HEK293 (cell line): ENCODE results near the gene CLRN1.

ENCODE experiments used
- CTCF ChIA-PET: fragments of 350-600 bp; formaldehyde crosslinking; extraction: SDS; loops from one replicate; lab custom pipeline; 2021; ENCODE audit warnings: antibody characterized with exemption; lab: Yijun Ruan, JAX
- POLR2A ChIA-PET: fragments of 300-600 bp; formaldehyde crosslinking; extraction: SDS; loops from one replicate; lab custom pipeline; 2020; ENCODE audit warnings: antibody characterized with exemption, inconsistent platforms; lab: Yijun Ruan, JAX
- H3K27ac ChIP-seq: fragments of 200-500 bp; sonication (Bioruptor generic); 2 replicates; pipeline ENCODE4 v1.5.1; 2014; ENCODE audit warnings: low read depth, low read length, control low read depth, inconsistent platforms; ENCODE audit errors: extremely low read depth
- H3K36me3 ChIP-seq, 2 experiments: fragments of 200-500 bp in 1 of 2; sonication (Bioruptor generic) in 1 of 2; 1 replicate in 1 of 2; 2 replicates in 1 of 2; pipeline ENCODE4 v1.5.1; 2014 to 2017; ENCODE audit warnings: inconsistent platforms in 2 of 2, low read length in 2 of 2; ENCODE audit not compliant: control insufficient read depth in 2 of 2, insufficient read depth in 1 of 2
- H3K4me1 ChIP-seq: fragments of 200-500 bp; sonication (Bioruptor generic); 2 replicates; pipeline ENCODE4 v1.5.1; 2014; ENCODE audit warnings: mild to moderate bottlenecking, low read length, inconsistent platforms; ENCODE audit not compliant: control insufficient read depth, insufficient read depth
- H3K4me3 ChIP-seq: 2 replicates; pipeline ENCODE4 v1.5.1; 2011; ENCODE audit warnings: low read depth, mild to moderate bottlenecking, control low read depth, low read length, moderate library complexity
- H3K9me3 ChIP-seq: fragments of 200-500 bp; sonication (Bioruptor generic); 2 replicates; pipeline ENCODE4 v1.5.1; 2014; ENCODE audit warnings: low read depth, low read length, inconsistent platforms; ENCODE audit not compliant: control insufficient read depth, insufficient read depth
- KLF17 ChIP-seq: fragments of 450-650 bp; formaldehyde crosslinking; IDR thresholded peaks from 2 replicates; pipeline ENCODE4 v1.5.1; 2016; ENCODE audit warnings: missing biosample characterization, missing genetic modification characterization
- TCF7L2 ChIP-seq: IDR thresholded peaks from 2 replicates; pipeline ENCODE4 v1.6.1; 2011; ENCODE audit warnings: low read depth, mild to moderate bottlenecking, inconsistent platforms, low read length, moderate library complexity, borderline replicate concordance
- TRIM28 ChIP-seq: IDR thresholded peaks from 2 replicates; pipeline ENCODE4 v1.6.1; 2011; ENCODE audit warnings: low read length, control low read depth, borderline replicate concordance
- ZBTB11 ChIP-seq: fragments of 450-650 bp; formaldehyde crosslinking; conservative IDR thresholded peaks from 2 replicates; pipeline ENCODE4 v1.5.1; 2016; ENCODE audit warnings: low read depth, missing biosample characterization, missing genetic modification characterization
- ZNF121 ChIP-seq: fragments of 450-650 bp; formaldehyde crosslinking; IDR thresholded peaks from 2 replicates; pipeline ENCODE4 v1.5.1; 2016; ENCODE audit warnings: missing biosample characterization, missing genetic modification characterization
- ZNF148 ChIP-seq: fragments of 450-650 bp; formaldehyde crosslinking; IDR thresholded peaks from 2 replicates; pipeline ENCODE4 v1.5.0; 2017; ENCODE audit warnings: missing biosample characterization, missing genetic modification characterization, borderline replicate concordance
- ZNF18 ChIP-seq: fragments of 450-650 bp; formaldehyde crosslinking; IDR thresholded peaks from 2 replicates; pipeline ENCODE4 v1.5.1; 2016; ENCODE audit warnings: missing biosample characterization, missing genetic modification characterization
- ZNF202 ChIP-seq: fragments of 450-650 bp; formaldehyde crosslinking; IDR thresholded peaks from 2 replicates; pipeline ENCODE4 v1.5.1; 2016; ENCODE audit warnings: missing biosample characterization, missing genetic modification characterization, borderline replicate concordance
- ZNF518A ChIP-seq: fragments of 450-650 bp; formaldehyde crosslinking; conservative IDR thresholded peaks from 2 replicates; pipeline ENCODE4 v1.5.1; 2016; ENCODE audit warnings: low read depth, missing biosample characterization, missing genetic modification characterization
- ZNF555 ChIP-seq: fragments of 450-650 bp; formaldehyde crosslinking; conservative IDR thresholded peaks from 2 replicates; pipeline ENCODE4 v1.5.1; 2017; ENCODE audit warnings: missing biosample characterization, mild to moderate bottlenecking, missing genetic modification characterization, inconsistent platforms
- ZNF664 ChIP-seq: fragments of 450-650 bp; formaldehyde crosslinking; IDR thresholded peaks from 2 replicates; pipeline ENCODE4 v1.5.1; 2016; ENCODE audit warnings: missing biosample characterization, missing genetic modification characterization
- ZNF704 ChIP-seq: fragments of 450-650 bp; formaldehyde crosslinking; IDR thresholded peaks from 2 replicates; pipeline ENCODE4 v1.5.1; 2016; ENCODE audit warnings: missing biosample characterization, missing genetic modification characterization
- ZNF747 ChIP-seq: fragments of 450-650 bp; formaldehyde crosslinking; IDR thresholded peaks from 2 replicates; pipeline ENCODE4 v1.5.1; 2016; ENCODE audit warnings: missing biosample characterization, missing genetic modification characterization
- ZNF76 ChIP-seq: fragments of 450-650 bp; formaldehyde crosslinking; IDR thresholded peaks from 2 replicates; pipeline ENCODE4; 2016; ENCODE audit warnings: low read depth, missing biosample characterization, missing genetic modification characterization, borderline replicate concordance
- ZNF792 ChIP-seq: fragments of 450-650 bp; formaldehyde crosslinking; IDR thresholded peaks from 2 replicates; pipeline ENCODE4 v1.5.1; 2016; ENCODE audit warnings: missing biosample characterization, missing genetic modification characterization
- ZNF830 ChIP-seq: fragments of 450-650 bp; IDR thresholded peaks from 2 replicates; pipeline ENCODE4 v1.5.0; 2018; ENCODE audit warnings: missing biosample characterization, missing genetic modification characterization, low read depth, mild to moderate bottlenecking, moderate library complexity
- ZNF837 ChIP-seq: fragments of 450-650 bp; formaldehyde crosslinking; IDR thresholded peaks from 2 replicates; pipeline ENCODE4 v1.5.1; 2016; ENCODE audit warnings: missing biosample characterization, missing genetic modification characterization

Gene CLRN1

GRCh38 chr3:151016478-151016795 is 43.9 kb upstream of the CLRN1 start (continued):
- TF ChIP-seq ZNF148: no peak
- TF ChIP-seq ZNF704 (tag by site-specific recombination): no peak
- no peak for TF ChIP-seq ZNF555 (tag by site-specific recombination)
- TF ChIP-seq ZBTB11 (tag by site-specific recombination): no peak
- no peak for TF ChIP-seq ZNF830 (tag by site-specific recombination)

GRCh38 chr3:151015767-151016477 is 43.4 kb upstream of the CLRN1 start:
- no peak overlapping the region for H3K4me3 ChIP-seq
- H3K4me1 ChIP-seq: no peaks in the 10 kb centered on the region
- H3K27ac ChIP-seq: no peak overlapping the region
- TF ChIP-seq TCF7L2 (no peak), ZNF76 (tag by site-specific recombination) (no peak), ZNF202 (tag by site-specific recombination) (no peak)
- H3K9me3 ChIP-seq: no peaks in the 10 kb centered on the region
- no peaks in the 10 kb centered on the region for H3K36me3 ChIP-seq
- CTCF ChIA-PET: interaction anchor here (0.5 to 1.0 kb wide), 2 partner anchors 51 to 66 kb away, joined by 6 read pairs; no protein-coding TSS in a partner anchor
- POLR2A ChIA-PET: no interaction called here

GRCh38 chr3:151015181-151015580 is 42.7 kb upstream of the CLRN1 start:
- ChIA-PET CTCF (interaction anchor here (1.1 kb wide), 1 partner anchor 18 kb away, joined by 4 read pairs; no protein-coding TSS in a partner anchor), POLR2A (no interaction called here)
- Histone ChIP-seq H3K9me3 (no peaks in the 10 kb centered on the region), H3K27ac (no peak overlapping the region), H3K4me1 (no peaks in the 10 kb centered on the region), H3K4me3 (no peak overlapping the region), H3K36me3 (no peaks in the 10 kb centered on the region)
- no peak for TF ChIP-seq ZNF837
- no peak for TF ChIP-seq ZNF747 (tag by site-specific recombination)
- no peak for TF ChIP-seq KLF17 (tag by site-specific recombination)
- no peak for TF ChIP-seq ZNF518A
- no peak for TF ChIP-seq ZNF18 (tag by site-specific recombination)
- TF ChIP-seq ZNF792 (tag by site-specific recombination): no peak
- no peak for TF ChIP-seq ZNF121 (tag by site-specific recombination)
- no peak for TF ChIP-seq TRIM28
- TF ChIP-seq ZNF664 (tag by site-specific recombination): no peak
